NCI-H2029 (cell line): Measurements from ENCODE around the gene H2AZ2.

Experiments used
- DNase-seq: peaks from one replicate; lab custom pipeline; 2025; lab: John Stamatoyannopoulos, UW

Gene H2AZ2

DNA sequence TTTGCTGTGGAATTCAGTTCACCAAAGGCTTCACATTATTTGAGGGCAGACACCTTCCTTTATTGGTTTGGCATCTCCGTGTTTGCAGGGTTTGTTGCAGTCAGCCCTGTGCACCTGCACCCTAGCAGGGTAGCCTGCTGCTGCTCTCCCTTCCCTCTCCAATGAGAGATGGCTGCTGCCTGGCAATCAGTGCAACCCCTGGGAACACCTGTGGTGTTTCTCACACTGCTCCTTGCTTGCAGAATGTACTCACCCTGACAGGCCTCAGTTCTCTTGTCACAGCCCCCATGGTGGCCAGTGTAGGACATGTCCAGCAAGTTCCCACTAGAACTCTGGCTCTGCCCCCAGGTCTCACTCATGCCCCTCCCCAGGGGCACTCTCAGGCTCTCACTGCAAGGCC, 63.5 kb downstream of the H2AZ2 start:
- DNase-seq, result no peak

DNA sequence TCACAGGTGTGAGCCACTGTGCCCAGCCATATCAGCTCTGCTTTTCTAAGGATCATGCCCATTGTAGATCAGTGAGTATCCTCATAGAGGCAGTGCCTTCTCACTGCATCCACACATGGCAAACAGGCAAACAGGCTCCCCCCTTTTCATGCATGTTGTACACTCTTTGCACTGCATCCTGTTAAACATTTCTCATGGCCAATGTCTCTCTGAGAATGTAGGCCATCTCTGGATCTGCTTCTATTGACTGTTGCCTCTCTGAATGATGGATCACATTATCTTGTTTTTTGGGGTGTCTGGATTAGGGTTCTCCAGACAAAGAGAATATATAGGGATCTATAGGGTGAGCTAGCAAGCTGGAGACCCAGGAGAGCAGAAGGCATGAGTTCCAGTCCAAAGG, 64.5 kb downstream of the H2AZ2 start:
- DNase-seq, result no peak

DNA sequence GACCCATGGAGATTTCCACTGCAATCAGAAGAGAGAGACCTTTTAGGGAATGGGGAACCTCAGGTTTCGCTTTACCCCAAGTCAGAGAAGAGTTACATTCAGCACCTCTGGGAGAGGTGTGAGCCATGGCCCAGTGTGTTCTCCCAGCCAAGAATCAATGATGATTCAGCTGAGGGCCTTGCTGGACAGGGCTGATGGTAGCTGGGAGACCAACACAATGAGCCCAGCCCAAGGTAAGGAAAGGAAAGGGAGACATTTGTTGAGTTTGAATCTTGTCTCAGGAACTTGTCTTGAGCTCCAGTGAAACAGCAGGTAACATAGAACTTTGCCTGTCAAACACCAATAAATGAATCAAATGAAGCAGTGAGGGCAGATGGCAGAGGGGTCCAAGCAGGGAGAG, 65.4 kb downstream of the H2AZ2 start:
- DNase-seq, result no peak
